Mammary epithelial cell (primary cell): Measurements from ENCODE around the gene SPAG7.

Experiments used
- CTCF ChIP-seq, 2 donors: IDR thresholded peaks in 1 of 2; conservative IDR thresholded peaks in 1 of 2; 2 replicates each; pipeline ENCODE4 v1.5.1; 2011 to 2012; ENCODE audit warnings: inconsistent platforms in 2 of 2, low read length in 2 of 2, mild to moderate bottlenecking in 2 of 2, control low read depth in 1 of 2, low read depth in 1 of 2; ENCODE audit not compliant: insufficient read depth in 1 of 2; ENCODE audit errors: extremely low read depth in 1 of 2
- EZH2 ChIP-seq: IDR thresholded peaks from 2 replicates; pipeline ENCODE4 v1.6.1; 2012; ENCODE audit warnings: low read length, inconsistent platforms, borderline replicate concordance

DNA sequence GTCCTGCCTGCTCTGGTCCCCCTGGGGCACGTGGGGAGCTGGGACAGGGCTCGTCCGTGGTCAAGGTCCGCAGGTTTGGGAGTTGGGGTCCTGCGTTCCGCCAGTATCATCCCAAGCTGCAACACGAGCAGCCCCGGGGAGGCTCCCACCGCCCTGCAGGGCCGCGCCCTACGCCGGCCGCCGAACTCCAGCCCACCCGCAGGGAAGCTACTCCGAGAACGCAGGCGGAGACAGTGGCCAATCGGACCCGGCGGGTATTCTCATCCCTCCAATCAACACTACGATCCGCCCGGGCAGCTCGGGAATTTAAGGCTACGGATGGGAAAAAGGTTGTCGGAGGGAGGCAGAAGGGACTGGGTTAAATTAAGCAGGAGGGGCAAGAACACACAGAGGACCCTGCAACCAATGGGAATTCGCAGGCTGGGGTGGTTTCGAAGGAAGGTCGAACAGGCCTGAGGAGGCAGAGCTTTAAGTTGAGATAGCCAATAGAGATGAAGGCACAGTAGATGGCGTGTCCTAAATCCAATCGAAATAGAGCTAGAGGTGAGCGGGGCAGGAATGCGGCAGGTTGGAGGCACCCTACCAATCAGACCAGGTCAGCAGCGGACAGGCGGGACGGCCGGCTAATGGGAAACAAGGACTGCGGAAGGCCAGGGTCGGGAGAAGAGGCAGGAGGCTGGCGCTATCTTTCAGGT is 626 bp downstream of the SPAG7 start:
- TF ChIP-seq CTCF (conservative IDR thresholded peaks at IDR 0.05 in 1 of 2, IDR thresholded peaks at IDR 0.05 in 1 of 2; ENCODE audit: extremely low read depth in 1 of 2, insufficient read depth in 1 of 2, low read depth in 1 of 2, low read length in 2 of 2): no peak
- no peak for TF ChIP-seq EZH2
